Hypothalamus (tissue), 51 donors: ENCODE results near the gene ARHGAP11A.
A peak's percentile ranks its signal among the peaks of the same experiment; 100 is the strongest.
"Not testable (repeated sequence)": the region's sequence is repeated elsewhere in the genome, so short reads cannot be mapped to it uniquely, and the experiment has no call there.

Source experiments
- DNase-seq, 51 donors: peaks; one replicate each; lab custom pipeline; 2025; lab: John Stamatoyannopoulos, UW

Gene ARHGAP11A, protein sequence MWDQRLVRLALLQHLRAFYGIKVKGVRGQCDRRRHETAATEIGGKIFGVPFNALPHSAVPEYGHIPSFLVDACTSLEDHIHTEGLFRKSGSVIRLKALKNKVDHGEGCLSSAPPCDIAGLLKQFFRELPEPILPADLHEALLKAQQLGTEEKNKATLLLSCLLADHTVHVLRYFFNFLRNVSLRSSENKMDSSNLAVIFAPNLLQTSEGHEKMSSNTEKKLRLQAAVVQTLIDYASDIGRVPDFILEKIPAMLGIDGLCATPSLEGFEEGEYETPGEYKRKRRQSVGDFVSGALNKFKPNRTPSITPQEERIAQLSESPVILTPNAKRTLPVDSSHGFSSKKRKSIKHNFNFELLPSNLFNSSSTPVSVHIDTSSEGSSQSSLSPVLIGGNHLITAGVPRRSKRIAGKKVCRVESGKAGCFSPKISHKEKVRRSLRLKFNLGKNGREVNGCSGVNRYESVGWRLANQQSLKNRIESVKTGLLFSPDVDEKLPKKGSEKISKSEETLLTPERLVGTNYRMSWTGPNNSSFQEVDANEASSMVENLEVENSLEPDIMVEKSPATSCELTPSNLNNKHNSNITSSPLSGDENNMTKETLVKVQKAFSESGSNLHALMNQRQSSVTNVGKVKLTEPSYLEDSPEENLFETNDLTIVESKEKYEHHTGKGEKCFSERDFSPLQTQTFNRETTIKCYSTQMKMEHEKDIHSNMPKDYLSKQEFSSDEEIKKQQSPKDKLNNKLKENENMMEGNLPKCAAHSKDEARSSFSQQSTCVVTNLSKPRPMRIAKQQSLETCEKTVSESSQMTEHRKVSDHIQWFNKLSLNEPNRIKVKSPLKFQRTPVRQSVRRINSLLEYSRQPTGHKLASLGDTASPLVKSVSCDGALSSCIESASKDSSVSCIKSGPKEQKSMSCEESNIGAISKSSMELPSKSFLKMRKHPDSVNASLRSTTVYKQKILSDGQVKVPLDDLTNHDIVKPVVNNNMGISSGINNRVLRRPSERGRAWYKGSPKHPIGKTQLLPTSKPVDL

DNA sequence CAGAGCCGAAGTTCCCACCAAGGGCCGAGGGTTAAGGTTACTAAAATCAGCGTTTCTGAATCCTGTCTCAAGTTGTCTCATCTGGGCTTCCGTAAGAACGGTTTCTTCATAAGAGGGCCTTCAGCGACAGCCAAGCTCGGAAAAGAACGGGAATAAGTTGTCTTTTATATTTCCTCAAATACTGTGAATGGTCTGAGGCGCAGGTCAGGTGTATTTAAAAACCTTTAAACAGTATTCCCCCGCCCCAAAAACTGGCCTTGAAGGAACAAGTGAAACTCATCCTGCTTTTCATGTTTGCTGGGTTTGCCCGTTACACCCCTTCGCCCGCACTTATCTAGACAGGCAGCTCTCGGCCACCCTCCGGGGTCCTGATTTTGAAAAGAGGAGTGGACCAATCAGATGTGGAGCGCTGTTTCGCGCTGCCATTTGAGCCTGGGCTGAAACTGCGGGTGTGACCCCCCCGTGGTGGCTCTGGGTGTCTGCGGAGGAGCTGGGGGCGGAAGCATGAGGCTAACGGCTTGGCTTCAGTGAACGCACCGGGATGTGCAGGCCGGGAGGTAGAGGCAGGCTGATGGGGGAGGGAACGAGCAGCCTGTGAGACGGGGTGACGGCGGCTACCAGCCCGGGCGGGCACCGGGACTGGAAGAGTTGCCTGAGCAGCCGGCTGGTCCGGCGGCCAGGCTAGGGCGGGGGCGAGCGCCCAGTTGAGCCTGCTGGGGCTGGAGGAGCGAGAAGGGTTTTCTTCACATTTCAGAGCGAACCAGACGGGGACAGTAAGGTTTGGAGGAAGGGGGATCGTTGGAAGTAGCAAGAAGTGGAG lies at the start of gene ARHGAP11A:
Gene ARHGAP11A (plus strand): TSS at position 454 of the 820 bp plus-strand sequence. CDS start 708 bp downstream, outside the sequence.
- not testable (repeated sequence) for DNase-seq

DNA sequence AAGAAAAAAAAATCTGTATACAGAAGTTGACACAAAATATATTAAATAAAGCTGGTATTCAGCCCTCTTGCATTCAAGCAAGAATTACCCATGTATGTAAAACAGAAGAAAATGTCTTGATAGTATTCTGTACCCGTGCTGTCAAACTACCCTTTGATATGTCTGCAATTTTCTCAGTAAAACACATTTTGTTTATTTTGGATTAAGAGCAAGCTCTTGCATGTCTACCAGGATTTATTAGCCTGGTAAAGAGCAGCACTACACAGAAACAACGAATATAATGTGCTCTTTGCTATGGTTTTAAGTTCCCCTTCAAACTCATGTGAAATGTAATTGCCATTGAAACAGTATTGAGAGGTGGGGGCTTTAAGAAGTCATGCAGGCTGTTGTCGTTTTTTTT lies 46.3 kb upstream of the ARHGAP11A start:
- not testable (repeated sequence) for DNase-seq

DNA sequence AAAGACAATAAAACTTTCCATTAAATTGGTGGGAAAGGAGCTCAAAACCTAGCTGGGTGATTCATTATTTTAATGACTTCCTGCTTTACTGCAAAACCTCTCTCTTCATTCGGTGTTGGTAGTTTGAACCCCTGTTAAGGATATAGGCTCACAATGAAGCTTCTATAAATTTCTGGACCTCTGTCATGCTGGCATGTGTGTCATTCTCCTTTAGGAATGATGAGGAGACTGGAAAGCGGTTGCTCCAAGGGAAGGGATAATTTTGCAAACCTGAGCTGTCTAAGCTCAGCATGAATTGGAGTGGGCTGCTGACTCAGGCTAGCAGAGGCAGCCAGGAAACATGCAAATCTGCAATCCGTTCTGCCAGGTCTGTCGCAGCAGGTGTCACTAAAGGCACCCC lies 36.8 kb upstream of the ARHGAP11A start:
- not testable (repeated sequence) for DNase-seq

DNA sequence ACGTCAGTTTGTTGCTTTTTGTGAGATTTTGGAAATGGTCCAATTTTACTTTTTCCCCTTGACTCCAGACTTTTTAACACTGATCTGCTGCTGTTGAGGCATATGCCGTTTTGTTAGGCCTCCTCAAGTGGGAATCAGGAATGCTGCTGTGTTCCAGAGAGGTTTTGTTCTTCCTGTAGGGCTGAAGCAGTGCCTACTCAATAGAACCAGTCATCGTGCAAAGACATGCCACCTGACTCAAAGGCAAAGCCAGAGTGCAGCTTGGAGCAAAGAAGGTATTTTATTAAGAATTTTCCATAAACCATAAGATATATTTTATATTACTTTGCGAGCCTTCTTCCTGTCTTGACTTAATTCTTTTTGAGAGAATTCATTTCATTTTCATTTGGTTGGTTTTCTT lies 29.5 kb upstream of the ARHGAP11A start:
- DNase-seq: not testable (repeated sequence)

DNA sequence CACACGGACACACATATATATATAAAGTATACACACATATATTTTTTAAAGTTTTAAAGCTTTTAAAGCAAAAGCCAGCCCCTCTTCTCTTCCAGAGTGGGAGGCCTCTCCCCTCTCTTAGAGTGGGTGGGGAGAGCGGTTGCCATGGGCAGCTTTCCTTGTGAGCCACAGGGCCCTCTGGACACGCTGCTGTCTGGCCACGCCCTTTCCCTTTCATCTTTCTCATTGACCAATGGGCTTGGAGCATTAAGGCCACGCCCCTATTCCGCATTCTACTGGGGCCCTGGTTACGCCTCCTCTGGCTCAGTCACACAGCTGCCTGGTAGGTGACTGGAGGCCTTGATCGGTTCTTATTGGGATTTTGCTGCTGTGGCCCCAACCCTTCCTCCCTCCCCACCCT lies 22.2 kb upstream of the ARHGAP11A start, which contains the start of gene GOLGA8N:
Gene GOLGA8N (plus strand): TSS at position 306 of the 400 bp plus-strand sequence.
- DNase-seq: not testable (repeated sequence)

DNA sequence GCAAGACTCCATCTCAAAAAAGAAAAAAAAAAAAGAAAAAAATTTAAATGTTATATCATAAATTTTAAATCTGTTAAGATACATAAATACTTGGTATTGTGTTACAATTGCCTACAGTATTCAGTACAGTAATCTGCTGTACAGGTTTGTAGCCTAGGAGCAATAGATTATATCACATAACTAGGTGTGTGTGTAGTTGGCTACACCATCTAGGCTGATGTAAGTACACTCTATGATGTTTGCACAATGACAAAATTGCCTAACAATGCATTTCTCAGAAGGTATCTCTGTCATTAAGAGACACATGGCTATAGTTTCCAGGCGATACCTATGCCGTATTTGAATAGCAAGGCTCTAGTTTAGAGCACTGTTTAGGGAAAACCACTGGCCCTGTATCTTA lies 5.8 kb upstream of the ARHGAP11A start:
- not testable (repeated sequence) for DNase-seq

DNA sequence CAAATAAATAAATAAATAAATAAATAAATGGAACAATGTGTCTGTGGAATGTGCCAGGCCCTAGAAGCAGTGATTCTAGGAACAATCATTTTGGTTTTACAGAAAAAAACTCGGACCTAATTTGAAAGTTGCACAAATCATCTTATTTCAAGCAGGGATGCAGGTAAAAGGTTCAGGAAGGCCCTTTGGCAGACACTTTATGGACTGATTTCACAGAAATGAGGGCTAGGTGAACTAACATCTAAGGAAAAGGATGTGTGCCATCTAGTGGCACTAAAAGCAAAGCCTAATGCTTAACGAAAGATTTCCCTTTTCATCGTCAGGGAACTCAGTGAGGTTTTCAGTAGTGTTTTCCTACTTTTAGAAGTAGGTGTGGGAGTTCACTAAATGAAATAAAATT lies 4.6 kb upstream of the ARHGAP11A start:
- not testable (repeated sequence) for DNase-seq

DNA sequence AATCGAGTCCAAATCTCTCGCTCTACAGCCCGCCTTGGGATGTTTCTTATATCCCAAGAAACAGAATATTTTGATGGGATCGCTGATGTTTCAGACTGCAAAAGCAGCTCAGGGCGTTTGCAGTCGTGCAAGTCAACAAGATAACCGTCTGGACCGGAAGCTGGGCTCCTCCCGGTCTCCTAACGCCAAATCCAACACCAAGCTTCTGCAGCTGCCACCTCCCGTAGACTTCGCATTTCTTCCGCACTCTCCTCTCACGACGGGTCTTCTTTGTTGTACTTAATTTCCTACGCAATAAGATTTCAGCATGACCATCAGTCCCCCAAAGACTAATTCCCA lies 623 bp upstream of the ARHGAP11A start:
- not testable (repeated sequence) for DNase-seq

DNA sequence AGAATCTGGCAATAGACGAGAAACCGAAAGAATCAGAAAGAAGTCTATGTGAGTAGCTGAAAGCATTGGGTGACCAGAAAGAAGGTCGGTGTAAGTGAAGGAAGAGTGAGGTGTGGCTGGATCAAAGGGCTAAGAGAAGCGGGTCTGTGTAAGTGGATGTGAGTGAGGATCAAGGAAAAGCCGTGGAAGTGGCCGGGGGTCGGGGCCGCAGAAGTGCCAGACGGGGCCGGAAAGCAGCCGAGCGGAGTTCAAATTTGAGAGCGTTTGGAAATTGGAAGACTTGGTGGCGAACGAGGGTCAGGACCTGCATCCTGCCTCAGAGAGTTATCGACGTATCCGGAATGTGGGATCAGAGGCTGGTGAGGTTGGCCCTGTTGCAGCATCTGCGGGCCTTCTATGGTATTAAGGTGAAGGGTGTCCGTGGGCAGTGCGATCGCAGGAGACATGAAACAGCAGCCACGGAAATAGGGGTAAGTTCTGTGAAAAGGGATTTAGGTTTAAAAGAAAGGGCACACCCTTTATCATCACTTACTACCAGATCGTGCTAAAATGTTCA lies 645 bp downstream of the ARHGAP11A start:
- not testable (repeated sequence) for DNase-seq

DNA sequence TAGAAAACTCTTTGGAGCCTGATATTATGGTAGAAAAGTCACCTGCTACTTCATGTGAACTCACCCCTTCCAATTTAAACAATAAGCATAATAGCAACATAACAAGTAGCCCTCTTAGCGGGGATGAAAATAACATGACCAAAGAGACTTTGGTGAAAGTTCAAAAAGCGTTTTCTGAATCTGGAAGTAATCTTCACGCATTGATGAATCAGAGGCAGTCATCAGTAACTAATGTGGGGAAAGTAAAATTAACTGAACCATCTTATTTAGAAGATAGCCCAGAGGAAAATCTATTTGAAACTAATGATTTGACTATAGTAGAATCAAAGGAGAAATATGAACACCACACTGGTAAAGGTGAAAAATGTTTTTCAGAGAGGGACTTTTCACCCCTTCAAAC lies 21.1 kb downstream of the ARHGAP11A start:
- no peak for DNase-seq

DNA sequence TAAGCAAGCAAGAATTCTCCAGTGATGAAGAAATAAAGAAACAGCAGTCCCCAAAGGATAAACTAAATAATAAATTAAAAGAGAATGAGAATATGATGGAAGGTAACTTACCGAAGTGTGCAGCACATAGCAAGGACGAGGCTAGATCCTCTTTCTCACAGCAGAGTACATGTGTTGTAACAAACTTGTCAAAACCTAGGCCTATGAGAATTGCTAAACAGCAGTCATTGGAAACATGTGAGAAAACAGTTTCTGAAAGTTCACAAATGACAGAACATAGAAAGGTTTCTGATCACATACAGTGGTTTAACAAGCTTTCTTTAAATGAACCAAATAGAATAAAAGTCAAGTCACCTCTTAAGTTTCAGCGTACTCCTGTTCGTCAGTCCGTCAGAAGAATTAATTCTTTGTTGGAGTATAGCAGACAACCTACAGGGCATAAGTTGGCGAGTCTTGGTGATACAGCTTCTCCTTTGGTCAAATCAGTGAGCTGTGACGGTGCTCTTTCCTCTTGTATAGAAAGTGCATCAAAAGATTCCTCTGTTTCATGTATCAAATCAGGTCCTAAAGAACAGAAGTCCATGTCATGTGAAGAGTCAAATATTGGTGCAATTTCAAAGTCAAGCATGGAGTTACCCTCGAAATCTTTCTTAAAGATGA lies 21.7 kb downstream of the ARHGAP11A start:
- no peak for DNase-seq

DNA sequence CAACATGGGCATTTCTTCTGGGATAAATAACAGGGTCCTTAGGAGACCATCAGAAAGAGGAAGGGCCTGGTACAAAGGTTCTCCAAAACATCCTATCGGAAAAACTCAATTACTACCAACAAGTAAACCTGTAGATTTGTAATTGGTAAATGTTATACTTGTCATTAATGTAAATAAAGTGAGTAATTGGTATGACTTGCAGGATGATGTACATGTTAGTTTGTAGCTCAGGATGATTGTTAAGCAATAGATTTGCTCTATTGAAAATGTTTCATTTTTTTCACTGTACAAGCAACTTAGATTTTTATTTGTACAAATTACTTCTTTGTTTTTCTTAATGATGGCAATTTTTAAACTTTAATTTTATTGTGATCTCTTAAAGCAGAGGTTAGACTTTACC lies 22.4 kb downstream of the ARHGAP11A start:
- no peak for DNase-seq

DNA sequence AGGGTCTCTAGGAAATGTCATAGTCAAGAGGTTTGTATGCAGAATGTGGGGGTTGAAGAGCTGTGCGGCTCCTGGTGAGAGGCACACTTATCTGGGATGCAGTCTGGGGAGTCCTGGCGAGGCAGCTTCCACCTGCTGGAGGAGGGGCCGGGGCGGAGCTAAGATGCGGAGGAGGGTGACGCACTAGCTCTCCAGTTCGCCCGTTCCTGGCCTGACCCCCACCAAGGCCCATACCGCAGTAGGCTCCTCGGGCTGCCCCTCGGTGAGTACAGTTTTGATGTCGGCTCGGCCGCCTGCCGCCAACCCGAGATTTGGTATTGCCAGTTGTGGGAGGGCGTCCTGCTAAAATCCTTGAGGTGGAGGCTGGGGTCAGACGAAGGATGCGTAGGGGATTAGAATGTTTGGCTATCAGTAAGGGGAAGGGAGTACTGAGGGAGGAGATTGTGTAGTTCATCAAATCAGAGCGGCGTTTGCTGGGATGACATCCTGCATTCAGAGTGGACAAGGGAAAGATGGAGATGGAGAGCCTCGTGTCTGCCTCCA lies 26.3 kb downstream of the ARHGAP11A start, which contains the start of gene SCG5:
Gene SCG5 (plus strand): TSS at position 194 of the 543 bp plus-strand sequence. CDS start 1,883 bp downstream, outside the sequence.
- peak in 48 of 51 donors; percentile 10 to 83 (median 54) for DNase-seq

DNA sequence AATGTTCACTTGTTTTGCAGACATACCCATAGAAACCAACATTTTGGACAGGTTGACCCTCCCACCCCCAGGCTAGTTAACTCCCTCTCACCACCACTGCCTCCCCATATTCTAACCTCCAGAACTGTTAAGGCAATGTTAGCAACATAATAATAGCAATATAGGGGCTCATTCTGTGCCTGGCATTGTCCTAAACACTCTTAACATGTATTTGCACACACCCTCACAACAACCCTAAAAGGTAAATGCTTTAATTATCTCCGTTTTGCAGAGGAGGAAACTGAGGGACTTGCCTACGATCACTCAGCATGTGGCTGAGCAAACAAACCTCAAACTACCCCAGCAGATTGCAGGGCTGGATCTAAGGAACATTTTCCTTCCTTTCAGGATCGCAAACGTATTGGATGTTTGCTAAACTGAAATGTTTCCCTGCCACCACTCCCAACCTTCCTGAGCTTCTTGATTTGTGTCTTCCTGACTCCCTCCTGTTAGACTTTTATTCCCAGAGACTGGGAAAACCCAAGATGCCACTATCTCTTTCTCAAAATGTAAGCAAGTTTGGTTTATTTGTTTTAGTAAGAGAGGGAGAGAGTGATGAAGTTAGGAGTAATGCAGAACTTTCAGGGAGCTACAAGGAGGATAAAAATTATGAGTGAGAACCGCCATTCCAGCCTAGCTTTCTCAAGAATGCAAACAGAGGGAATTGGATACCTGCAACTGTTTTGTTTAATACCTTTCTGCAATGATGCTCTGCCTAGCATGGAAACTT lies 27.5 kb downstream of the ARHGAP11A start:
- no peak for DNase-seq

DNA sequence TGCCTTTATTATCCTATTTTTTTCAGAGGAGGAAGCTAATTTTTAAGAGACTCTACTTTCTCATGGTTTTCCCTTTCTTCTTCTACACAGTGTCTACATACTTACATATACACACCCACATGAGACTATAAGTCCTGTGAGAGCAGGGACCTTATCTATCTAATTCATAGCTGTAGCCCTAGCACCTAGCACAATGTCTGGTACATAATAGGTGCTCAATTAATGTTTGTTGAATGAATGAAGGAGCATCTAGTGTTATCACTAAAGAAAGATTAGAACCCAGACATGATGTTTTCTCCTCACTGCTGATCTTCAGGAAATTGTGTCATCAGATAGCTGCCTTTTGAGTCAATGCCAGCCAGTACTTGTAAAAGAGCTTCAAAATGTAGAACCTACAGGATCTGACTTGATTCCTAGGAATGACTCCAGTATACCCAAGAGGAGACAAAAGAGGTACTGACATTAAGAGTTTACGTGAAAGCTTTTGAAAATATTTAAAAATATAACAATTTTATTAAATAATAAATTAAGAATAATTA lies 28.7 kb downstream of the ARHGAP11A start:
- DNase-seq: no peak

DNA sequence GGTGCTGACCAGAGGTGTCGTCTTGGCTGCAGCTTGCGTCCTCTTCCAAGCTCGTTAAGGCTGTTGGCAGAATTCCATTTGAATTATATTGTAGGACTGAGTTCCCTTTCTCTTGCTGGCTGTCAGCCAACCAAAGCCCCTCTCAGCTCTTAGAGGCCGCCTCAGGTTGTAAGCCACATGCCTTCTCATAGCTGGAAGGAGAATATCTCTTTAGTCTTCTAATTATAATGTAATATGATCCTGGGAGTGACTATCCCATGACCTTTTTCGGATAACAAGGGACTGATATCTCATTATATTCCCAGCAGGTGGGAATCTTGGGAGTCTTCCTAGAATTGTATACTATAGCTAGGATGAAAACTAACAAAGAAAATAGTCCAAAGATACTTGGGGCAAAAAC lies 31.0 kb downstream of the ARHGAP11A start:
- DNase-seq: no peak

DNA sequence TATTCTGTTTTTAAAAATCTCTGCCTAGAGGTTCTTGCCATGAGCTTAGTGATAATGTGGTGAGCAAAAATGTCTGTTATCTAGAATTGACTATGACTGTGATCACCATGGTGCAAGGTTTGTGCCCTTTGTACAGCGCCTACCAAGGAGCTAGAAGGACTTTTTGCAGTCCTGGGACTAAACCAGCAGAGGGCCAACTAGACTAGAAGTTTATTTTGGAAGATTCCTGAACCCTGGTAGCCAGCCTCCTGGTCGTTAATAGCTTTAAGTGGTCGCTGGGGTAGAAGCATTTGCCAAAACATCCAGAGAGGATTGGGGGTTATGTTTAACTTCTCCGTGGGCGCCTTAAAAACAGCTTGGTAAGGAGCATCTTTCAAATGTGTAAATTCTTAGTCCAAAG lies 34.0 kb downstream of the ARHGAP11A start:
- no peak for DNase-seq
